ENCODE measurements around the gene STOM.

STOM gene

GRCh38 chr9:121339437-121339836 lies 30.6 kb downstream of the STOM start:
- in situ Hi-C loops (cut with HindIII; ENCODE audit: low sequenced_read_pairs) = no loop called here

GRCh38 chr9:121336665-121337064 lies 33.4 kb downstream of the STOM start:
- in situ Hi-C loops (cut with HindIII; ENCODE audit: low sequenced_read_pairs) = no loop called here
- no peak for TF ChIP-seq CTCF (IDR thresholded peaks at IDR 0.05; ENCODE audit: low read depth, low read length)
- no peak for DNase-seq (ENCODE audit: low read depth, low spot score)
- H3K4me3 ChIP-seq (ENCODE audit: low read depth, low read length) = no peak overlapping the region

More at GRCh38 chr9:121339437-121339836, 30.6 kb downstream of the STOM start:
- TF ChIP-seq CTCF (IDR thresholded peaks at IDR 0.05; ENCODE audit: low read depth, low read length) = no peak
- DNase-seq (ENCODE audit: low read depth, low spot score) = no peak
- no peak overlapping the region for H3K4me3 ChIP-seq (ENCODE audit: low read depth, low read length)

GRCh38 chr9:121333950-121334773 lies 35.9 kb downstream of the STOM start:
- DNase-seq (ENCODE audit: low read depth, low spot score) = no peak
- in situ Hi-C loops (cut with HindIII; ENCODE audit: low sequenced_read_pairs) = no loop called here
- H3K4me3 ChIP-seq (ENCODE audit: low read depth, low read length) = no peak overlapping the region
- no peak for TF ChIP-seq CTCF (IDR thresholded peaks at IDR 0.05; ENCODE audit: low read depth, low read length)

GRCh38 chr9:121331992-121332685 lies 37.9 kb downstream of the STOM start:
- no peak for DNase-seq (ENCODE audit: low read depth, low spot score)
- H3K4me3 ChIP-seq (ENCODE audit: low read depth, low read length) = no peak overlapping the region
- in situ Hi-C loops (cut with HindIII; ENCODE audit: low sequenced_read_pairs) = no loop called here
- peak; percentile 9 for TF ChIP-seq CTCF (IDR thresholded peaks at IDR 0.05; ENCODE audit: low read depth, low read length)

- no peak for TF ChIP-seq CTCF (IDR thresholded peaks at IDR 0.05; ENCODE audit: low read depth, low read length)
- in situ Hi-C loops (cut with HindIII; ENCODE audit: low sequenced_read_pairs) = no loop called here
- no peak for DNase-seq (ENCODE audit: low read depth, low spot score)
- no peak overlapping the region for H3K4me3 ChIP-seq (ENCODE audit: low read depth, low read length)
Observed at GRCh38 chr9:121331549-121331948, 38.5 kb downstream of the STOM start.

- H3K4me3 ChIP-seq (ENCODE audit: low read depth, low read length) = no peak overlapping the region
- no peak for TF ChIP-seq CTCF (IDR thresholded peaks at IDR 0.05; ENCODE audit: low read depth, low read length)
- no peak for DNase-seq (ENCODE audit: low read depth, low spot score)
- in situ Hi-C loops (cut with HindIII; ENCODE audit: low sequenced_read_pairs) = no loop called here
Observed at GRCh38 chr9:121328876-121329681, 41.0 kb downstream of the STOM start.

Data from astrocyte of the spinal cord (primary cell).